H7 (cell line): ENCODE data around the gene DNER. TPM values are rescaled to one million over a fixed set of nuclear protein-coding genes. Genes with fewer than 3 reads are reported as not detected.
"Not testable (repeated sequence)": the region's sequence is repeated elsewhere in the genome, so short reads cannot be mapped to it uniquely, and the experiment has no call there.

Experiments used
- DNase-seq: peaks from one replicate; pipeline ENCODE4 v3.0.0; 2012
- H3K27me3 ChIP-seq: 2 replicates; pipeline ENCODE4 v1.6.0; 2011; ENCODE audit warnings: mild to moderate bottlenecking, low read length; ENCODE audit not compliant: control insufficient read depth, insufficient read depth
- H3K36me3 ChIP-seq: replicated peaks from 2 replicates; pipeline ENCODE4 v1.5.1; 2011; ENCODE audit warnings: low read length; ENCODE audit not compliant: control insufficient read depth, insufficient read depth
- H3K4me3 ChIP-seq: 2 replicates; pipeline ENCODE4 v1.5.1; 2011; ENCODE audit warnings: low read depth, mild to moderate bottlenecking, control low read depth, low read length, moderate library complexity; ENCODE audit not compliant: insufficient read depth
- total RNA-seq: library from RNA; depleted of rRNA; stranded (reverse); fragments of >200 nt; shearing (Covaris generic); gene quantifications from 2 replicates; pipeline ENCODE4 v1.2.3, GENCODE V29; 2014

The DNER gene
- total RNA-seq, 1 experiment from 2014 or later = 1.0 TPM

GRCh38 chr2:229634601-229635370 lies 79.6 kb downstream of the DNER start:
- H3K4me3 ChIP-seq = no peak overlapping the region
- DNase-seq = no peak
- no peaks in the 10 kb centered on the region for H3K36me3 ChIP-seq
- H3K27me3 ChIP-seq = no peaks in the 10 kb centered on the region

GRCh38 chr2:229633556-229633955 lies 80.8 kb downstream of the DNER start:
- Histone ChIP-seq H3K27me3 (no peaks in the 10 kb centered on the region), H3K36me3 (no peaks in the 10 kb centered on the region), H3K4me3 (no peak overlapping the region)
- DNase-seq = no peak

GRCh38 chr2:229629039-229629438 lies 85.3 kb downstream of the DNER start:
- Histone ChIP-seq H3K36me3 (no peaks in the 10 kb centered on the region), H3K27me3 (no peaks in the 10 kb centered on the region), H3K4me3 (no peak overlapping the region)
- no peak for DNase-seq

- Histone ChIP-seq H3K27me3 (no peaks in the 10 kb centered on the region), H3K36me3 (no peaks in the 10 kb centered on the region), H3K4me3 (no peak overlapping the region)
- DNase-seq = no peak
These were observed 86.6 kb downstream of the DNER start for GRCh38 chr2:229627728-229628127.

GRCh38 chr2:229622495-229623355 lies 91.6 kb downstream of the DNER start:
- H3K36me3 ChIP-seq = no peaks in the 10 kb centered on the region
- no peak for DNase-seq
- no peaks in the 10 kb centered on the region for H3K27me3 ChIP-seq
- H3K4me3 ChIP-seq = no peak overlapping the region

GRCh38 chr2:229620759-229621158 lies 93.6 kb downstream of the DNER start:
- no peaks in the 10 kb centered on the region for H3K27me3 ChIP-seq
- H3K4me3 ChIP-seq = no peak overlapping the region
- DNase-seq = no peak
- no peaks in the 10 kb centered on the region for H3K36me3 ChIP-seq

- no peaks in the 10 kb centered on the region for H3K27me3 ChIP-seq
- DNase-seq = no peak
- no peaks in the 10 kb centered on the region for H3K36me3 ChIP-seq
- H3K4me3 ChIP-seq = no peak overlapping the region
These were observed 94.1 kb downstream of the DNER start for GRCh38 chr2:229620289-229620688.

GRCh38 chr2:229616433-229616832 lies 97.9 kb downstream of the DNER start:
- H3K36me3 ChIP-seq = no peaks in the 10 kb centered on the region
- no peaks in the 10 kb centered on the region for H3K27me3 ChIP-seq

GRCh38 chr2:229614021-229614420 lies 100.3 kb downstream of the DNER start:
- not testable (repeated sequence) for H3K4me3 ChIP-seq, DNase-seq, H3K27me3 ChIP-seq, H3K36me3 ChIP-seq

More at GRCh38 chr2:229616433-229616832, 97.9 kb downstream of the DNER start:
- no peak overlapping the region for H3K4me3 ChIP-seq
- DNase-seq = no peak

- DNase-seq = no peak
- Histone ChIP-seq H3K36me3 (no peaks in the 10 kb centered on the region), H3K27me3 (no peaks in the 10 kb centered on the region), H3K4me3 (no peak overlapping the region)
These were observed 101.9 kb downstream of the DNER start for GRCh38 chr2:229612384-229612971.

- no peak overlapping the region for H3K4me3 ChIP-seq
- no peaks in the 10 kb centered on the region for H3K27me3 ChIP-seq
- no peak for DNase-seq
- no peaks in the 10 kb centered on the region for H3K36me3 ChIP-seq
These were observed 103.0 kb downstream of the DNER start for GRCh38 chr2:229611360-229611759.

- no peak overlapping the region for H3K4me3 ChIP-seq
- DNase-seq = no peak
- H3K27me3 ChIP-seq = no peaks in the 10 kb centered on the region
- no peaks in the 10 kb centered on the region for H3K36me3 ChIP-seq
These were observed 103.5 kb downstream of the DNER start for GRCh38 chr2:229610872-229611271.

- DNase-seq = no peak
- H3K4me3 ChIP-seq = no peak overlapping the region
- H3K36me3 ChIP-seq = no peaks in the 10 kb centered on the region
- H3K27me3 ChIP-seq = no peaks in the 10 kb centered on the region
These were observed 104.0 kb downstream of the DNER start for GRCh38 chr2:229610333-229610732.

GRCh38 chr2:229601936-229602335 lies 112.4 kb downstream of the DNER start:
- Histone ChIP-seq H3K27me3 (no peaks in the 10 kb centered on the region), H3K4me3 (no peak overlapping the region), H3K36me3 (no peaks in the 10 kb centered on the region)
- no peak for DNase-seq

GRCh38 chr2:229601396-229601795 lies 113.0 kb downstream of the DNER start:
- DNase-seq = no peak
- no peak overlapping the region for H3K4me3 ChIP-seq
- H3K36me3 ChIP-seq = no peaks in the 10 kb centered on the region
- H3K27me3 ChIP-seq = no peaks in the 10 kb centered on the region
